NB4 (cell line): ENCODE results near the gene GARS1.

ENCODE experiments used
- DNase-seq: peaks from one replicate; pipeline ENCODE4 v3.0.0; 2010; ENCODE audit warnings: low read depth
- H3K4me3 ChIP-seq: one replicate; pipeline ENCODE4 v1.5.1; 2011; ENCODE audit warnings: mild to moderate bottlenecking, low read depth, low read length, moderate library complexity
- CTCF ChIP-seq: IDR thresholded peaks from one replicate; pipeline ENCODE4 v1.5.1; 2012; ENCODE audit warnings: low read depth, low read length
- MAX ChIP-seq: IDR thresholded peaks from 2 replicates; pipeline ENCODE4 v1.6.1; 2011; ENCODE audit warnings: low read depth, low read length
- MYC ChIP-seq: IDR thresholded peaks from 2 replicates; pipeline ENCODE4 v1.6.1; 2011; ENCODE audit warnings: low read depth, low read length
- POLR2A ChIP-seq: IDR thresholded peaks from 2 replicates; pipeline ENCODE4 v1.6.1; 2011; ENCODE audit warnings: mild to moderate bottlenecking; ENCODE audit not compliant: insufficient read length; ENCODE audit errors: extremely low read depth

Gene GARS1

GRCh38 chr7:30596014-30596641 lies 1.4 kb downstream of the GARS1 start:
- no peak for TF ChIP-seq POLR2A
- TF ChIP-seq MYC = no peak
- no peak for TF ChIP-seq CTCF
- TF ChIP-seq MAX = peak; percentile 29; the same call in 1 of the 2 replicates
- DNase-seq = peak; percentile 77
- H3K4me3 ChIP-seq = peak overlapping the region; percentile 88

- peak overlapping the region; percentile 88 for H3K4me3 ChIP-seq
- DNase-seq = no peak
- TF ChIP-seq CTCF (no peak), POLR2A (no peak), MAX (no peak), MYC (no peak)
These were observed 2.0 kb downstream of the GARS1 start for GRCh38 chr7:30596721-30597120.

GRCh38 chr7:30598121-30598876 lies 3.6 kb downstream of the GARS1 start:
- peak overlapping the region; percentile 88 for H3K4me3 ChIP-seq
- no peak for DNase-seq

GRCh38 chr7:30604901-30605300 lies 10.2 kb downstream of the GARS1 start:
- no peak for DNase-seq
- H3K4me3 ChIP-seq = no peak overlapping the region
- no peak for TF ChIP-seq CTCF
- no peak for TF ChIP-seq MYC
- TF ChIP-seq MAX = no peak
- TF ChIP-seq POLR2A = no peak

More at GRCh38 chr7:30598121-30598876, 3.6 kb downstream of the GARS1 start:
- TF ChIP-seq POLR2A (no peak), MYC (no peak), CTCF (no peak), MAX (no peak)

- no peak overlapping the region for H3K4me3 ChIP-seq
- DNase-seq = no peak
- TF ChIP-seq POLR2A (no peak), MYC (no peak), CTCF (no peak), MAX (no peak)
These were observed 11.2 kb downstream of the GARS1 start for GRCh38 chr7:30605832-30606231.
